ENCODE results near the gene HOXA10. TPM values are rescaled to one million over a fixed set of nuclear protein-coding genes. Genes with fewer than 3 reads are reported as not detected.

The HOXA10 gene
- total RNA-seq, 1 experiment from 2014 or later = not detected

GRCh38 chr7:27202018-27202861 lies 28.1 kb upstream of the HOXA10 start:
- peaks cover 0 to 2% (median 0%) of the 10 kb centered on the region in 3 experiments; a peak in 2 of 7 replicates for H3K36me3 Mint-ChIP-seq (ENCODE audit: insufficient read depth in 1 of 3, low read depth in 3 of 3)
- no peak overlapping the region for H2AK5ac ChIP-seq (ENCODE audit: insufficient read length, low read length)
- H2AFZ ChIP-seq (ENCODE audit: low read length) = no peak overlapping the region
- H4K5ac ChIP-seq (ENCODE audit: insufficient read length, low read depth, low read length) = no peak overlapping the region
- H2BK12ac ChIP-seq (ENCODE audit: insufficient read length, low read depth, low read length) = no peak overlapping the region
- H3K9me3 ChIP-seq (ENCODE audit: control insufficient read depth, low read depth, low read length) = no peaks in the 10 kb centered on the region
- no CpG with 5 or more reads among the region's 30 CpGs for WGBS (ENCODE audit: extremely low coverage, insufficient read length, low lambda C conversion rate)
- peak overlapping the region in 1 of 2 experiments; percentile 59; a peak in 1 of 5 replicates for H3K4me3 Mint-ChIP-seq
- H3K79me2 ChIP-seq (ENCODE audit: insufficient read depth, low read length) = no peaks in the 10 kb centered on the region
- no peak overlapping the region for H3K4ac ChIP-seq (ENCODE audit: low read depth, low read length)
- H3K4me1 ChIP-seq (ENCODE audit: insufficient read depth, low read length) = no peaks in the 10 kb centered on the region
- no peak overlapping the region for H2BK20ac ChIP-seq (ENCODE audit: low read depth, low read length, poor library complexity, severe bottlenecking)
- no peak for TF ChIP-seq CTCF (conservative IDR thresholded peaks at IDR 0.05)
- H3K18ac ChIP-seq (ENCODE audit: insufficient read length, low read depth, low read length) = no peak overlapping the region
- peaks cover 95% of the 10 kb centered on the region for H3K27me3 Mint-ChIP-seq (ENCODE audit: low read depth)
- no peak overlapping the region for H2BK5ac ChIP-seq (ENCODE audit: insufficient read length, low read length)
- no peak overlapping the region for H3K9ac ChIP-seq (ENCODE audit: extremely low read depth, insufficient read length, low read length)
- no peak overlapping the region for H3K4me2 ChIP-seq (ENCODE audit: insufficient read depth, insufficient read length, low read length)
- no peaks in the 10 kb centered on the region for H3K79me1 ChIP-seq (ENCODE audit: insufficient read depth, low read depth, low read length, poor library complexity, severe bottlenecking)
- peaks cover 93% of the 10 kb centered on the region for H3K27me3 ChIP-seq (ENCODE audit: insufficient read depth, low read length)
- H3K27ac Mint-ChIP-seq = no peak overlapping the region
- H3K9me3 Mint-ChIP-seq = peaks cover 7 to 11% of the 10 kb centered on the region in 2 experiments; a peak in 4 of 5 replicates
- H3K23me2 ChIP-seq (ENCODE audit: insufficient read length, low read depth, low read length, poor library complexity, severe bottlenecking) = no peaks in the 10 kb centered on the region
- no peak overlapping the region for H2BK15ac ChIP-seq (ENCODE audit: low read depth, low read length)
- no peak overlapping the region for H4K91ac ChIP-seq (ENCODE audit: insufficient read length, low read depth, low read length)
- no peaks in the 10 kb centered on the region for H4K20me1 ChIP-seq (ENCODE audit: control insufficient read depth, insufficient read depth, insufficient read length)
- no peak overlapping the region for H3T11ph ChIP-seq (ENCODE audit: low read length)
- no peak overlapping the region for H3K23ac ChIP-seq (ENCODE audit: insufficient read length, low read depth, low read length)
- H3K14ac ChIP-seq (ENCODE audit: insufficient read depth, low read length) = no peak overlapping the region
- no peak overlapping the region for H4K8ac ChIP-seq (replicated peaks; ENCODE audit: insufficient read length, low read depth, low read length)
- H3K4me1 Mint-ChIP-seq = peaks cover 8 to 23% of the 10 kb centered on the region in 2 experiments; a peak in 3 of 4 replicates
- no peak for DNase-seq
- no peak overlapping the region for H3K56ac ChIP-seq (ENCODE audit: insufficient read length, low read depth, low read length)
- no peak overlapping the region for H3K27ac ChIP-seq (ENCODE audit: insufficient read length, low read depth, low read length)
- no peak overlapping the region for H2BK120ac ChIP-seq (ENCODE audit: low read depth, low read length, poor library complexity, severe bottlenecking)
